Measurements from ENCODE around the gene LRRC14B. TPM values are rescaled to one million over a fixed set of nuclear protein-coding genes. Genes with fewer than 3 reads are reported as not detected.

Gene LRRC14B
- polyA plus RNA-seq, 4 donors: not detected

- no peak for DNase-seq (ENCODE audit: low read depth in 4 of 4, low spot score in 3 of 4)
Observed at GRCh38 chr5:173392-174290, 17.7 kb upstream of the LRRC14B start.

DNA sequence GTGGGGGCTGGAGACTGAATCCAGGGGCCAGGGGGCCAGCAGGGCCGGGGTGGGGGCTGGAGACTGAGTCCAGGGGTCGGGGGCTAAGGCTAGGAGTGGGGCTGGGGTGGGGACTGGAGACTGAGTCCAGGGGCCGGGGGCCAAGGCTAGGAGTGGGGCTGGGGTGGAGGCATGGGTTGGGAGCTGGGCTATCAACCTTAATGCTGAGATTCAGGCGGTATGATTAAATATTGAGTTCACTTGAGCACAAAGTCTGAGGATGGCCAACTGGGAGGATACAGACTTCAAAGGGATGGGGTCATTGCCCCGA is 17.0 kb upstream of the LRRC14B start:
- no peak for DNase-seq (ENCODE audit: low read depth in 4 of 4, low spot score in 3 of 4)

DNA sequence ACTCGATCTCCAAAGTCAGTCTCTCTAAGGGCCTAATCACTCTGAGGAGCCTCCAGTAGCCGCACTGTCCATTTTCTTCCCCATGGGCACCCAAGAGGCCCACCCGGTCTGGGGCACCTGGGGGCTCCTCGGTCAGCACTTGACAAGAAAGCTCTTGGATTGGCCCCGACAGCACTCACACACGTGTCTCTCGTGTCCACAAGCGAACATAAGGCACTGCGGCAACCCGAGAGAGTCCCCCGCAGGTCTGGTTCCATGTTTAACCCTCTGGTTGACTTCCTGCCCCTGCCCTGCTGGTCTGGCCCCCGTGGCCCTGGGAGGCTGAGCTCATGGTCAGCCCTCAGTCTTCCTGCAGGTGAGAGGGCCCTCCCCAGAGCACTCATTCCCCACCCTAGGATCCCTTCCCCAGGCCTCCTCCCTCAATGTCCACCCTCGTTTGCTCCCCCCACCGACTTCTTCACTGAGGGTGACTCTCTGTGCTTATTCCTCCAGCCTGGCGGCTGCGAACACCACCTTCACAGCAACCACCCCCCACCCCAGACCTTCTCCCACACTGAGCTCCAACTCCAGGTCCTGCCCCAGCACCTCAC is 16.3 kb upstream of the LRRC14B start:
- no peak for DNase-seq (ENCODE audit: low read depth in 4 of 4, low spot score in 3 of 4)

- no peak for DNase-seq (ENCODE audit: low read depth in 4 of 4, low spot score in 3 of 4)
Observed at GRCh38 chr5:176296-176823, 14.9 kb upstream of the LRRC14B start.

DNA sequence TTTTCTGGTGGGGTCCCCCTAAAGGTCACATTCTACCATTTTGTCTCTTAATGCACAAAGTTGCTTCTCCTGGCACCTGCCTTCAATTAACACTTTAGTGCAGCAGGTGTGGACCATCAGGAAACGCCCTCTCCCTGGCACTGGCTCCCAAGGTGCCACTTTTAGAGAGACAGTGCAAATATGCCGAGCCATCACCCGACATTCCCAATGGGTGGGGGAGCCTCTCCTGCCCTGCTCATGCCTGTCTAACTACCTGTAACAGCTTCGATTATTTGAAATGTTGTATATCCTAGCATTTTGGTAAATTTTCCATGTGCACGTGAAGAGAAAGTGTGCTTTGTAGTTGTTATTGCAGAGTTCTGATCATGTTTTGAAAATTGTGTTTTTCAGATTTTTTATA is 13.2 kb upstream of the LRRC14B start:
- no peak for DNase-seq (ENCODE audit: low read depth in 4 of 4, low spot score in 3 of 4)

DNA sequence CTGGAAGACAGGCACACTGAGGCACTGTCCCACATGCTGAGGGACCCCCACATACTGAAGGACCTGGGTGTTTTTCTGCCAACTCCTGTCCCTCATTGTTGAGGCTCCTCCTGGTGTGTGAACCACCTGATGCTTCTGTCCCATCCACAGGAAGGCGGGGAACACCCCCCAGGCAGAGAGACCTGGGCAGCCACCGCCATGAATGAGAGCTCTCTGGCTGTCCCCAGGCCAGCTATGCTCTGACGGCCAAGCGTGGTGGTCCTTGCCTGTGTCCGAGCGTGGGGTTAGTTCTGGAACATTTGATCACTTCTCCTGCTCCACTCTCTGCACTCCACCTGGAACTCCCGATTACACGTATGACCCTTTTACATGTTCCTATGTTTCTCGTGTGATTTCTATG is 11.9 kb upstream of the LRRC14B start:
- no peak for DNase-seq (ENCODE audit: low read depth in 4 of 4, low spot score in 3 of 4)

DNA sequence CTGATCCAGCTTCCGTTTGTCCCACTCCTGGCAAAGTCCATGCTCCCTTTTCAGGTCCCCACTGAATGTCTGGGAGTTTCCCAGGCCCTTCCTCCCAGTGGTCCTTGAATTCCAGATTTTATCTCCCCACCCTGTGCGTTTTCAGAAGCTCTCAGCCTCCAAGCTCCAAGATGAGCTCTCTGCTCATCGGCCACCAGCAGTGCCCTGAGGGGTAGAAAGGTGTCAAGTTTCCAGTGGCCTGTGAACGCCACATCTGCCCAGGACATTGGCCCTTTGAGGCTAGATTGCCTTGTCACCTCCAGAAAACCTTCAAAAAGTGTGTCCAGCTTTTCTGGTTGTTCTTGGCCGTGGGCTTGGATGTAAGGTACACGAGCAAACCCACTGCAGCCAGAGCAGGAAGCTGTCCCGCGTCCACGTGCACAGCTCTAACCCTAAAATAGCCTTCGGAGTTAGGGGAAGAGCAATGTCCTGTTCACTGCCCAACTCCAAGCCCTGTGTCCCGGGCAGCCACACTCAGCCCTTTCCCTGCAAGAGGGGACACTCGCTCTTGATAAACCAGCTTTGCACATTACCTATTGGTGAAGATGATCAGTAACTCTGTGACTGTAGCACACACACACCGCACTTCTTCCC is 10.9 kb upstream of the LRRC14B start:
- no peak for DNase-seq (ENCODE audit: low read depth in 4 of 4, low spot score in 3 of 4)

DNA sequence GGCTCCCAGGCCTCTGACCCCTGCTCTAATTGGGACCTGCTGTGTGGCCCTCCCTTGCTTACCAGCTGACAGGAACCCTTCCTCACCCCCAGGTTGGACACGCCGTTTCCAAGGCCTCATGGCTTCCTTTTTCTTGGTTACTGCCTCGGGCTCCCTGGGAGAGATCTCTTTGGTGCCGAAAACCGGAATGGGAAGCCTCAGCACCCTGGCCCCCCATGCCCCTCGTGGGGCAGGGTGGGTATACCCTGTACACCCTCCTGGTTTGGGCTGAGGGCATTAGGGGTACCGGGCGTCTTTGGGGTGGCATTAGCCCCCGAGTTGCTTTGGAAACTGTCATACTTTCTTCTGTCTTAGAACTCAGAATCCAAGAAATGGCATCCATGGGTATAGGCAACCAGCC is 10.1 kb upstream of the LRRC14B start:
- no peak for DNase-seq (ENCODE audit: low read depth in 4 of 4, low spot score in 3 of 4)

GRCh38 chr5:181566-181965 is 9.7 kb upstream of the LRRC14B start:
- DNase-seq (ENCODE audit: low read depth in 4 of 4, low spot score in 3 of 4): no peak

DNA sequence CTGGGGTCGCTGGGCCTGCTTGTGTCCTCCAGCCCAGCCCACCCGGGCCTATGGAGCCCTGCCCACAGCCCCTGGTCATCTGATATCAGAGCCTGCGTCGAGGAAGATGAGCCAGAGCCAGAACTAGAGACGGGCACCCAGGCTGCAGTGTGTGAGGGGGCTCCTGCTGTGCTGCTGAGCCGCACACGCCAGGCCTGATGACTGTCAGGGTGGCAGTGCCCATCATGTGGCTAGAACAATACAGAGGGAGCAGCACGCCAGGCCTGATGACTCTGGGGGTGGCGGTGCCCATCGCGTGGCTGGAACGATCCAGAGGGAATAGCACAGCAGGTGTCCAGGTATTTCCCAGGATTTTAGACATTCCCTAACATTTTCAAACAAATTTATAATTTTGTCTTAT is 9.2 kb upstream of the LRRC14B start:
- DNase-seq (ENCODE audit: low read depth in 4 of 4, low spot score in 3 of 4): no peak

GRCh38 chr5:184471-184870 is 6.8 kb upstream of the LRRC14B start:
- no peak for DNase-seq (ENCODE audit: low read depth in 4 of 4, low spot score in 3 of 4)

- DNase-seq (ENCODE audit: low read depth in 4 of 4, low spot score in 3 of 4): no peak
Observed at GRCh38 chr5:185095-186070, 5.9 kb upstream of the LRRC14B start.

DNA sequence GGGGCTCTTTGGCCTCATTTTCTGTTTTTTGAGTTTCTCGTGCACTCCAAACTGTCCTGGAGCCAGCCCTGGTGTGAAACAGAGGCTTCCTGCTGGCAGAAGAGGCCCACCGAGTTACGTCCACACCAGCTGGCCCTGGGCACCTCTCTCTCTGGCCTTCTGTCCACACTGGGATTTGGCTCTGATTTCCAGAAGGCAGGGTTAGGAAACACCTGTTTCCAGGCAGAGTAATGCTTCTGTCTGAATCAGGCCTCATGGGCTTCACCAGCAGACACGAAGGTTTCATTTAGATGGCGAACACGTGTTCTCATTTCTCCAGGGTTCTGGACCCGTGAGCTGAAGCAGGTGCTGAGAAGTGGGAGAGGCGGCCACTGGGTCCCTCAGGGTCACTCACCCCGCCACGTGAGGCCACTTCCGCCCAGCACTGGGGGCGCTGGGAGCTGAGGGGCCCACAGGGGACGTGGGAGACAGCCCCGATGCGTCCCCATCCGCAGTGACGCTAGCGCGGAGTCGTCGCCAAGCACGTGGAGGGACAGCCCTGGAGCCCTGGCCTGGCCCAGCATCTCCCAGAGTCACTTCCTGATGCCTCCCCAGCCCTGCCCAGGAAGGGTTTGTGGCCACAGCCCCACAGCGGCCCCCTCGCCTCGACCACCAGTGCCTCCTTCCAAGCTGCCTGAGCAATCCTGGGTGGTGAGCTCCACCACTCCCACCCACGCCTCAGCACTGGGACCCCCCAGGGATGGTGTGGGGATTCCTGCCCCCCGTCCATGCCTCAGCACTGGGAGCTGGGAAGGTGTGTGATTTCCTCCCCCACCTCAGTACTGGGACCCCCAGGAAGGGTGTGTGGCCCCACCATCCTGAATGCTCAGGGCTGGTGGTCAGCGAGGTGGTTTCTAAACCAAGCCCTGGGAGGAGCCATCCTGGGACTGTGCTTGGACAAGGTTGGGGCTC is 4.9 kb upstream of the LRRC14B start:
- no peak for DNase-seq (ENCODE audit: low read depth in 4 of 4, low spot score in 3 of 4)

- DNase-seq (ENCODE audit: low read depth in 4 of 4, low spot score in 3 of 4): no peak
Observed at GRCh38 chr5:187042-187431, 4.3 kb upstream of the LRRC14B start.

GRCh38 chr5:187617-188451 is 3.5 kb upstream of the LRRC14B start:
- no peak for DNase-seq (ENCODE audit: low read depth in 4 of 4, low spot score in 3 of 4)

DNA sequence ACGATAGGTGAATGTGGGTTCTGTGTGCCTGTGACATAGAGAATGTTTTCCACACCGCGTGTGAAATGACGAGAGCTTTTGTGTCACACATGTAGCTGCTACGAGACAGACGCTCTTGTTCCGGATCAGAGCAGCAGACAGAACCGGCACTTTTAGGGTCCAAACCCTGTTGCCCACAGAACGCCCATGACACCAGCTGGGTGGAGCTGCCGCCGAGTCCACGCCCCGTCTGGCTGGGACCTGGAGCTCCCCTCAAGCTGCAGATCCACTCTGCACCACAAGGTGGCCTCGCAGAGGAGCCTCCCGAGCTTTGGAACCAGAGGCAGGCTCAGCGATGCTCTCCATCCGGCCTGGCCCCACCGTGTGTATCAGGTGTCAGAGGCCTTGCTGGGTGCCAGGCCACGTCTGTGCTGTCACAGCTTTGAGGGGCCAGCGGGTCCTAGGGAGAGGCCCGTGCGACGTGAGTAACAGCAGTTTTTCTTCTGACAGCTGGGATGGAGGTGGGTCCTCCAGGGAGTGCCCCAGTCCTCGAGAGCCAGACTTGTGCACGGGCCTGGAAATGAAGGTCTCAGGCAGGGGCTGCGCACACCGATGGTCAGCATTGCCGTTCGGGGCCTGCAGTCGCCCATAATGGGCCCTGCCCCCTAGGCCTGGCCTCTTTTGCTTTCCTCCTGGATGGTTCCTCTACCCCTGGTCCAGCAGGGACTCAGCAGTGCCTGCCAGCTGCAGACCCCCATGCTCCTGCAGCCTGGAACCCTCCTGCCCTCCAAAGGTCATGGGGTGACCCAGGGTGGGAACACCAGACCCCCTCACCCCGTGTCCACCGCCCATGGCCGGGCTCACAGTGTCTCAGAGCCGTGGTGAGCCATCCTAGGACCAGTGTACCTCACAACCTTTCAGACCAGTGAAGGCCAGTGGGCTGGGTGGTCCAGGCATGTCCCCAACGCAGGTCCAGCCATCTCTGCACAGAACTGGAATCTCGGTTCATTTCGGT is 2.5 kb upstream of the LRRC14B start:
- DNase-seq (ENCODE audit: low read depth in 4 of 4, low spot score in 3 of 4): peak; percentile 52 to 76 (median 64)

DNA sequence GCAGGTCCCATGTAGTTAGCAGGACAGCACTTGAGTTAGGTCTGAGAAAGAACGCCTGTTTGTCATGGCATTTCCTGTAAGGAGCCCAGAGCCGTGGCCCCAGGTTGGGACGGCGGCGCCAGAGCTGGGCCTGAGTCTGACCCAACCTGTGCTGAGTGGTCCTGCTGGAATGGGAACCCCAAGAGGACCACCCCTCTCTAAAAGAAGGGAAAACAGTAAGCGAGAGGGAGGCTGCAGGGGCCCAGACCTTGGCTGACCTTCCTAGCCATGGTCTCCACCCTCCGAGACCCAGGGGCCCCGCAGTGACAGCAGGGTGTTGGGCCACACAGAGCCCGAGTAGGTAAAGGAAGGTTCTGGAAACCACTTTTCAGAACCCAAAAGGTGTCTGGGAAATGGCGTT is 1.8 kb upstream of the LRRC14B start:
- no peak for DNase-seq (ENCODE audit: low read depth in 4 of 4, low spot score in 3 of 4)
